IMR-90 (cell line): ENCODE data around the gene B3GNT5. TPM values are rescaled to one million over a fixed set of nuclear protein-coding genes. Genes with fewer than 3 reads are reported as not detected.

Experiments
- ATAC-seq: fragments of 200-7000 bp; cut with Tn5 transposase; 2 replicates; pipeline ENCODE4 v1.9.1; 2020; ENCODE audit warnings: low read depth, mild to moderate bottlenecking, moderate library complexity
- BruUV-seq: library from RNA; stranded (reverse); fragments of 400-500 nt; replicated peaks from 2 replicates; lab custom pipeline; 2021; lab: Mats Ljungman, UMichigan
- CTCF ChIA-PET: fragments of 300-600 bp; formaldehyde crosslinking; extraction: SDS; loops from one replicate; lab custom pipeline; 2021; ENCODE audit warnings: antibody characterized with exemption; lab: Yijun Ruan, JAX
- POLR2A ChIA-PET: fragments of 300-600 bp; sonication (Branson Sonifier 250); formaldehyde crosslinking; loops from one replicate; lab custom pipeline; 2022; ENCODE audit warnings: antibody characterized with exemption; ENCODE audit not compliant: unreplicated experiment; lab: Charles Lee
- DNase-seq: peaks from one replicate; pipeline ENCODE4 v3.0.0; 2013
- H2AFZ ChIP-seq: replicated peaks from 2 replicates; pipeline ENCODE3; 2013; ENCODE audit warnings: low read length, mild to moderate bottlenecking; ENCODE audit not compliant: poor library complexity
- H2AK5ac ChIP-seq: 2 replicates; pipeline ENCODE4 v1.6.1; 2013; ENCODE audit warnings: low read depth, low read length, inconsistent platforms
- H2AK9ac ChIP-seq: replicated peaks from 2 replicates; pipeline ENCODE3; 2013; ENCODE audit warnings: mild to moderate bottlenecking, low read depth, low read length, moderate library complexity; ENCODE audit not compliant: poor library complexity
- H2BK120ac ChIP-seq: 2 replicates; pipeline ENCODE4 v1.6.1; 2013; ENCODE audit warnings: low read depth, low read length, inconsistent platforms
- H2BK15ac ChIP-seq: 3 replicates; pipeline ENCODE4 v1.6.1; 2013; ENCODE audit warnings: low read depth, low read length, inconsistent platforms
- H2BK20ac ChIP-seq: 2 replicates; pipeline ENCODE4 v1.6.1; 2013; ENCODE audit warnings: low read depth, mild to moderate bottlenecking, inconsistent platforms, low read length, moderate library complexity
- H2BK5ac ChIP-seq: 2 replicates; pipeline ENCODE4 v1.6.1; 2013; ENCODE audit warnings: mild to moderate bottlenecking, low read depth, low read length, inconsistent platforms; ENCODE audit not compliant: poor library complexity, severe bottlenecking
- H3K14ac ChIP-seq: replicated peaks from 2 replicates; pipeline ENCODE4 v1.6.1; 2013; ENCODE audit warnings: low read depth, low read length, inconsistent platforms
- H3K18ac ChIP-seq: 2 replicates; pipeline ENCODE4 v1.6.1; 2013; ENCODE audit warnings: low read depth, low read length, control low read depth
- H3K23ac ChIP-seq: 2 replicates; pipeline ENCODE4 v1.6.1; 2013; ENCODE audit warnings: low read depth, low read length, inconsistent platforms
- H3K27ac ChIP-seq: 2 replicates; pipeline ENCODE4 v1.5.1; 2013; ENCODE audit warnings: mild to moderate bottlenecking, control low read depth, low read length; ENCODE audit not compliant: insufficient read depth
- H3K27me3 ChIP-seq: 2 replicates; pipeline ENCODE4 v1.6.1; 2013; ENCODE audit warnings: low read length; ENCODE audit not compliant: control insufficient read depth, insufficient read depth
- H3K36me3 ChIP-seq: 2 replicates; pipeline ENCODE4 v1.6.1; 2013; ENCODE audit warnings: low read length, mixed read lengths; ENCODE audit not compliant: control insufficient read depth, insufficient read depth
- H3K4ac ChIP-seq: 2 replicates; pipeline ENCODE4 v1.6.1; 2013; ENCODE audit warnings: low read depth, low read length, inconsistent platforms
- H3K4me1 ChIP-seq: 2 replicates; pipeline ENCODE4 v1.6.1; 2013; ENCODE audit warnings: low read length, mixed read lengths; ENCODE audit not compliant: control insufficient read depth, insufficient read depth
- H3K4me2 ChIP-seq: 2 replicates; pipeline ENCODE4 v1.6.1; 2013; ENCODE audit warnings: low read depth, mild to moderate bottlenecking, control low read depth, low read length, moderate library complexity
- H3K4me3 ChIP-seq: 2 replicates; pipeline ENCODE4 v1.5.1; 2013; ENCODE audit warnings: low read depth, mild to moderate bottlenecking, control low read depth, low read length, moderate library complexity; ENCODE audit not compliant: insufficient read depth
- H3K56ac ChIP-seq: 2 replicates; pipeline ENCODE4 v1.6.1; 2013; ENCODE audit warnings: low read length, inconsistent platforms; ENCODE audit not compliant: insufficient read depth; ENCODE audit errors: extremely low read depth
- H3K79me1 ChIP-seq, 2 experiments: 2 replicates each; pipeline ENCODE4 v1.6.1; 2013; ENCODE audit warnings: low read length in 2 of 2, inconsistent platforms in 1 of 2, low read depth in 1 of 2
- H3K9ac ChIP-seq: 2 replicates; pipeline ENCODE4 v1.6.1; 2013; ENCODE audit warnings: low read depth, low read length, control low read depth
- H3K9me1 ChIP-seq: 2 replicates; pipeline ENCODE4 v1.6.1; 2013; ENCODE audit warnings: low read length, inconsistent platforms; ENCODE audit not compliant: insufficient read depth
- H3K9me3 ChIP-seq: 2 replicates; pipeline ENCODE4 v1.6.1; 2013; ENCODE audit warnings: low read length; ENCODE audit not compliant: control insufficient read depth, insufficient read depth
- H4K20me1 ChIP-seq: 2 replicates; pipeline ENCODE4 v1.6.1; 2013; ENCODE audit warnings: low read length, inconsistent platforms; ENCODE audit not compliant: insufficient read depth
- H4K5ac ChIP-seq: 2 replicates; pipeline ENCODE4 v1.6.1; 2013; ENCODE audit warnings: mild to moderate bottlenecking, low read depth, low read length, control low read depth
- H4K8ac ChIP-seq, 2 experiments: 2 replicates each; pipeline ENCODE4 v1.6.1; 2013; ENCODE audit warnings: low read depth in 2 of 2, low read length in 2 of 2, control low read depth in 1 of 2, inconsistent platforms in 1 of 2
- H4K91ac ChIP-seq: 2 replicates; pipeline ENCODE4 v1.6.1; 2013; ENCODE audit warnings: low read depth, low read length, inconsistent platforms; ENCODE audit not compliant: insufficient read depth
- BHLHE40 ChIP-seq: fragments of 150-350 bp; IDR thresholded peaks from 2 replicates; pipeline ENCODE4 v1.6.1; 2016; ENCODE audit warnings: mild to moderate bottlenecking, low read depth, low read length
- ELK1 ChIP-seq: fragments of 150-350 bp; IDR thresholded peaks from 2 replicates; pipeline ENCODE4 v1.6.1; 2016; ENCODE audit warnings: low read depth, mild to moderate bottlenecking, low read length, moderate library complexity, borderline replicate concordance
- MAFK ChIP-seq: IDR thresholded peaks from 2 replicates; pipeline ENCODE4 v1.6.1; 2012; ENCODE audit warnings: low read depth, low read length, improper control_type of control experiment
- MXI1 ChIP-seq: IDR thresholded peaks from 2 replicates; pipeline ENCODE4 v1.6.1; 2012; ENCODE audit warnings: low read depth, mild to moderate bottlenecking, low read length, moderate library complexity, borderline replicate concordance
- NFE2L2 ChIP-seq: fragments of 150-350 bp; IDR thresholded peaks from 2 replicates; pipeline ENCODE4 v1.6.1; 2016; ENCODE audit warnings: low read depth, mild to moderate bottlenecking, low read length
- USF2 ChIP-seq: fragments of 150-350 bp; IDR thresholded peaks from 2 replicates; pipeline ENCODE4 v1.6.1; 2017; ENCODE audit warnings: mild to moderate bottlenecking, antibody characterized with exemption, low read length, low read depth
- dilution Hi-C: fragments of 300-500 bp; cut with HindIII; formaldehyde crosslinking; loops from one replicate; pipeline ENCODE4 v1.14.3; 2018; ENCODE audit warnings: low sequenced_read_pairs; ENCODE audit not compliant: unreplicated experiment
- in situ Hi-C: fragments of 300-500 bp; cut with MboI; formaldehyde crosslinking; loops from 3 replicates; pipeline ENCODE4 v1.14.3; 2019; ENCODE audit warnings: low sequenced_read_pairs, inconsistent platforms, mixed read lengths
- intact Hi-C: fragments of 100-400 bp; cut with micrococcal nuclease; formaldehyde crosslinking; loops from 2 replicates; pipeline ENCODE4 v1.10.0; 2022
- polyA plus RNA-seq, 3 experiments: library from polyadenylated mRNA; depleted of rRNA; stranded (reverse); fragments of >200 nt; gene quantifications; 2 replicates each; pipeline ENCODE4 v1.2.3, GENCODE V29; 2012; ENCODE audit warnings: low replicate concordance in 1 of 3
- total RNA-seq: library from RNA; depleted of rRNA; stranded (reverse); fragments of >200 nt; gene quantifications from 2 replicates; pipeline ENCODE4 v1.2.3, GENCODE V29; 2012
- TF ChIP-seq, protein P1 (sequence below): conservative IDR thresholded peaks from 2 replicates; pipeline ENCODE4 v1.5.1; 2012; ENCODE audit warnings: mild to moderate bottlenecking, low read depth, low read length, improper control_type of control experiment

Gene B3GNT5
- total and polyA plus RNA-seq, 2 of the 4 experiments (the other 2 are of a cell fraction) = 1.6 to 3.4 TPM

- no peak for TF ChIP-seq MAFK
- no peak for TF ChIP-seq BHLHE40
- TF ChIP-seq MXI1 = no peak
These were observed 65.8 kb downstream of the B3GNT5 start (continued) for GRCh38 chr3:183318877-183319276.

DNA sequence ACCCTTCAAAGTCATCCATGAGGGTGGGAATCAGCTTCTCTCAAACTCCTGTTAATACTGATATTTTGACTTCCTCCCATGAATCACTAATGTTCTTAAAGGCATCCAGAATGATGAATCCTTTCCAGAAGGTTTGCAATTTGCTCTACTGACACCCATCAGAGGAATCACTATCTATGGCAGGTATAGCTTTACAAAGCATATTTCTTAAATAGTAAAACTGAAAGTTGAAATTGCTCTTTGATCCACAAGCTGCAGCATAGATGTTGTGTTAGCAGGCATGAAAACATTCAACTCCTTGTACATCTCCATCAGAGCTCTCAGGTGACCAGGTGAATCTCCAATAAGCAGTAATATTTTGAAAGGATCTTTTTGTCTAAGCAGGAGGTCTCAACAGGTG, 66.3 kb downstream of the B3GNT5 start:
- in situ Hi-C loops = no loop called here
- intact Hi-C loops = no loop called here
- CTCF ChIA-PET = no interaction called here
- H3K27me3 ChIP-seq = no peaks in the 10 kb centered on the region; the same call in 1 of the 2 replicates
- no peak overlapping the region for H3K14ac ChIP-seq
- no peak overlapping the region for H2AK9ac ChIP-seq
- no peaks in the 10 kb centered on the region for H3K79me1 ChIP-seq
- no peak overlapping the region for H2BK5ac ChIP-seq
- H3K9me1 ChIP-seq = peaks cover 6% of the 10 kb centered on the region
- no TSS peak for BruUV-seq
- H4K8ac ChIP-seq = no peak overlapping the region
- no peak overlapping the region for H2AFZ ChIP-seq
- no peak for TF ChIP-seq NFE2L2
- TF ChIP-seq ELK1 = no peak
- no peak for TF ChIP-seq USF2
- no peak for TF ChIP-seq MXI1
- TF ChIP-seq, protein P1, sequence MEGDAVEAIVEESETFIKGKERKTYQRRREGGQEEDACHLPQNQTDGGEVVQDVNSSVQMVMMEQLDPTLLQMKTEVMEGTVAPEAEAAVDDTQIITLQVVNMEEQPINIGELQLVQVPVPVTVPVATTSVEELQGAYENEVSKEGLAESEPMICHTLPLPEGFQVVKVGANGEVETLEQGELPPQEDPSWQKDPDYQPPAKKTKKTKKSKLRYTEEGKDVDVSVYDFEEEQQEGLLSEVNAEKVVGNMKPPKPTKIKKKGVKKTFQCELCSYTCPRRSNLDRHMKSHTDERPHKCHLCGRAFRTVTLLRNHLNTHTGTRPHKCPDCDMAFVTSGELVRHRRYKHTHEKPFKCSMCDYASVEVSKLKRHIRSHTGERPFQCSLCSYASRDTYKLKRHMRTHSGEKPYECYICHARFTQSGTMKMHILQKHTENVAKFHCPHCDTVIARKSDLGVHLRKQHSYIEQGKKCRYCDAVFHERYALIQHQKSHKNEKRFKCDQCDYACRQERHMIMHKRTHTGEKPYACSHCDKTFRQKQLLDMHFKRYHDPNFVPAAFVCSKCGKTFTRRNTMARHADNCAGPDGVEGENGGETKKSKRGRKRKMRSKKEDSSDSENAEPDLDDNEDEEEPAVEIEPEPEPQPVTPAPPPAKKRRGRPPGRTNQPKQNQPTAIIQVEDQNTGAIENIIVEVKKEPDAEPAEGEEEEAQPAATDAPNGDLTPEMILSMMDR = no peak
- no peak overlapping the region for H3K9ac ChIP-seq
- peaks cover 3% of the 10 kb centered on the region; the same call in 1 of the 2 replicates for H3K4me1 ChIP-seq
- no peak overlapping the region for H2BK15ac ChIP-seq
- no peak overlapping the region for H3K4me3 ChIP-seq
- no peaks in the 10 kb centered on the region for H3K36me3 ChIP-seq
- H3K23ac ChIP-seq = no peak overlapping the region
- H3K4ac ChIP-seq = no peak overlapping the region
- no peak overlapping the region for H4K5ac ChIP-seq
- H3K4me2 ChIP-seq = no peak overlapping the region
- no peak overlapping the region for H2BK20ac ChIP-seq
- POLR2A ChIA-PET = no interaction called here
- ATAC-seq (no peak), DNase-seq (no peak)
- no peaks in the 10 kb centered on the region; the same call in 1 of the 2 replicates for H4K20me1 ChIP-seq
- no peak overlapping the region for H3K56ac ChIP-seq
- dilution Hi-C loops = no loop called here
- no peak overlapping the region for H3K18ac ChIP-seq
- H2BK120ac ChIP-seq = no peak overlapping the region
- H3K9me3 ChIP-seq = no peaks in the 10 kb centered on the region
- H3K27ac ChIP-seq = no peak overlapping the region
- H4K91ac ChIP-seq = no peak overlapping the region
- no peak overlapping the region for H2AK5ac ChIP-seq
